GM23338 (cell line): ENCODE results near the gene TPCN2. TPM values are rescaled to one million over a fixed set of nuclear protein-coding genes. Genes with fewer than 3 reads are reported as not detected.

Experiments
- ATAC-seq: fragments of 200-7000 bp; cut with Tn5 transposase; 3 replicates; pipeline ENCODE4 v1.9.1; 2020
- DNase-seq: peaks from one replicate; pipeline ENCODE4 v3.0.0-alpha.2; 2015; ENCODE audit warnings: low spot score
- H2AFZ ChIP-seq: fragments of 200-600 bp; sonication (generic); 2 replicates; pipeline ENCODE4 v1.8.0; 2016; ENCODE audit warnings: antibody characterized with exemption, mild to moderate bottlenecking, moderate library complexity
- H3F3A ChIP-seq: fragments of 200-600 bp; sonication (generic); replicated peaks from 2 replicates; pipeline ENCODE4 v1.8.0; 2017; ENCODE audit warnings: antibody characterized with exemption, mixed run types, low read depth
- H3K27ac ChIP-seq: fragments of 200-600 bp; sonication (generic); 2 replicates; pipeline ENCODE4 v1.6.1; 2016; ENCODE audit warnings: low read depth
- H3K27me3 ChIP-seq: fragments of 200-600 bp; sonication (generic); 2 replicates; pipeline ENCODE4 v1.8.0; 2016; ENCODE audit warnings: mild to moderate bottlenecking, mixed run types, moderate library complexity; ENCODE audit not compliant: insufficient read depth
- H3K36me3 ChIP-seq: fragments of 200-600 bp; sonication (generic); 2 replicates; pipeline ENCODE4 v1.8.0; 2016; ENCODE audit warnings: mild to moderate bottlenecking; ENCODE audit not compliant: insufficient read depth
- H3K4me1 ChIP-seq: fragments of 200-600 bp; sonication (generic); 2 replicates; pipeline ENCODE4 v1.8.0; 2016; ENCODE audit warnings: mild to moderate bottlenecking, moderate library complexity; ENCODE audit not compliant: insufficient read depth
- H3K4me2 ChIP-seq: fragments of 200-600 bp; sonication (generic); 2 replicates; pipeline ENCODE4 v1.7.1; 2017; ENCODE audit warnings: mixed run types
- H3K4me3 ChIP-seq: fragments of 200-600 bp; sonication (generic); 2 replicates; pipeline ENCODE4 v1.6.1; 2016; ENCODE audit warnings: mixed run types
- H3K79me2 ChIP-seq: fragments of 200-600 bp; sonication (generic); replicated peaks from 2 replicates; pipeline ENCODE4 v1.8.0; 2017; ENCODE audit warnings: mild to moderate bottlenecking; ENCODE audit not compliant: insufficient read depth
- H3K9me2 ChIP-seq: fragments of 200-600 bp; sonication (generic); 2 replicates; pipeline ENCODE4 v1.8.0; 2017; ENCODE audit not compliant: insufficient read depth
- H4K20me1 ChIP-seq: fragments of 200-600 bp; sonication (generic); replicated peaks from 2 replicates; pipeline ENCODE4 v1.8.0; 2017; ENCODE audit warnings: mild to moderate bottlenecking; ENCODE audit not compliant: insufficient read depth
- H3K27ac Mint-ChIP-seq: 2 replicates; pipeline ENCODE4 v1.8.0; 2020; ENCODE audit warnings: inconsistent platforms, mild to moderate bottlenecking, moderate library complexity, mixed read lengths
- H3K27me3 Mint-ChIP-seq: 3 replicates; pipeline ENCODE4 v1.8.0; 2022; ENCODE audit warnings: low read depth, mild to moderate bottlenecking, moderate library complexity, mixed read lengths, inconsistent platforms; ENCODE audit not compliant: insufficient read depth, poor library complexity
- H3K36me3 Mint-ChIP-seq: 3 replicates; pipeline ENCODE4 v1.8.0; 2021; ENCODE audit warnings: low read depth, mild to moderate bottlenecking, inconsistent platforms, moderate library complexity, mixed read lengths
- H3K4me1 Mint-ChIP-seq: 3 replicates; pipeline ENCODE4 v1.8.0; 2020; ENCODE audit warnings: mild to moderate bottlenecking, inconsistent platforms, mixed read lengths
- H3K4me3 Mint-ChIP-seq: 3 replicates; pipeline ENCODE4 v1.8.0; 2021; ENCODE audit warnings: moderate library complexity, mild to moderate bottlenecking, inconsistent platforms, mixed read lengths
- H3K9me3 Mint-ChIP-seq: 3 replicates; pipeline ENCODE4 v1.8.0; 2020; ENCODE audit warnings: moderate library complexity, mild to moderate bottlenecking, inconsistent platforms, mixed read lengths
- CREB1 ChIP-seq: fragments of 250-450 bp; sonication (Bioruptor Pico); IDR thresholded peaks from 2 replicates; pipeline ENCODE4 v1.5.0; 2020; ENCODE audit warnings: low read depth, mild to moderate bottlenecking, moderate library complexity
- EZH2 ChIP-seq: fragments of 200-600 bp; sonication (generic); IDR thresholded peaks from one replicate; pipeline ENCODE4 v1.8.0; 2017; ENCODE audit warnings: antibody characterized with exemption, mild to moderate bottlenecking, low read depth; ENCODE audit not compliant: unreplicated experiment
- EZH2phosphoT487 ChIP-seq: fragments of 200-600 bp; sonication (generic); IDR thresholded peaks from one replicate; pipeline ENCODE4 v1.8.1; 2018; ENCODE audit warnings: antibody characterized with exemption; ENCODE audit not compliant: unreplicated experiment
- JUNB ChIP-seq: IDR thresholded peaks from one replicate; pipeline ENCODE4 v1.6.1; 2016; ENCODE audit warnings: antibody characterized with exemption; ENCODE audit not compliant: unreplicated experiment
- NANOG ChIP-seq: IDR thresholded peaks from 2 replicates; pipeline ENCODE4 v1.6.1; 2016; ENCODE audit warnings: antibody characterized with exemption, borderline replicate concordance
- POLR2AphosphoS5 ChIP-seq: IDR thresholded peaks from 2 replicates; pipeline ENCODE4 v1.6.1; 2016; ENCODE audit warnings: antibody characterized with exemption, low read depth
- STAT1 ChIP-seq: IDR thresholded peaks from one replicate; pipeline ENCODE4 v1.6.1; 2016; ENCODE audit warnings: antibody characterized with exemption; ENCODE audit not compliant: unreplicated experiment
- ZNF114 ChIP-seq: fragments of 250-450 bp; sonication (Bioruptor Pico); IDR thresholded peaks from 2 replicates; pipeline ENCODE4 v1.5.0; 2020; ENCODE audit warnings: mild to moderate bottlenecking, moderate library complexity
- ZNF331 ChIP-seq: fragments of 250-450 bp; sonication (Bioruptor Pico); IDR thresholded peaks from 2 replicates; pipeline ENCODE4 v1.5.0; 2020; ENCODE audit warnings: low read depth, mild to moderate bottlenecking, moderate library complexity
- polyA plus RNA-seq: library from polyadenylated mRNA; unstranded; fragments of >200 nt; fragmentation: Nextera tagmentation; extraction: Ambion mirVana; gene quantifications from 2 replicates; pipeline ENCODE4 v1.2.1, GENCODE V29; 2016
- total RNA-seq: library from RNA; depleted of rRNA; stranded (reverse); fragments of >200 nt; shearing (Covaris generic); gene quantifications from 2 replicates; pipeline ENCODE4 v1.2.3, GENCODE V29; 2014
- TF ChIP-seq, protein P1 (sequence below), 2 experiments: fragments of 200-600 bp in 1 of 2; sonication (generic) in 1 of 2; conservative IDR thresholded peaks; 2 replicates each; pipeline versions ENCODE4 v1.5.1 to v1.6.1; 2016 to 2017; ENCODE audit warnings: antibody characterized with exemption in 2 of 2, low read depth in 2 of 2, mild to moderate bottlenecking in 2 of 2, moderate library complexity in 1 of 2
- TF ChIP-seq, protein P2 (sequence below): fragments of 250-450 bp; sonication (Bioruptor Pico); IDR thresholded peaks from 2 replicates; pipeline ENCODE4 v1.5.0; 2020; ENCODE audit warnings: mild to moderate bottlenecking, moderate library complexity
- TF ChIP-seq, protein P3 (sequence below): IDR thresholded peaks from one replicate; pipeline ENCODE4 v1.6.1; 2018; ENCODE audit warnings: antibody characterized with exemption; ENCODE audit not compliant: unreplicated experiment
- TF ChIP-seq, protein P4 (sequence below): IDR thresholded peaks from 2 replicates; pipeline ENCODE4 v1.6.1; 2016; ENCODE audit warnings: antibody characterized with exemption

TPCN2 gene
- total and polyA plus RNA-seq, 2 experiments from 2014 or later = 5.8 to 14.7 TPM

DNA sequence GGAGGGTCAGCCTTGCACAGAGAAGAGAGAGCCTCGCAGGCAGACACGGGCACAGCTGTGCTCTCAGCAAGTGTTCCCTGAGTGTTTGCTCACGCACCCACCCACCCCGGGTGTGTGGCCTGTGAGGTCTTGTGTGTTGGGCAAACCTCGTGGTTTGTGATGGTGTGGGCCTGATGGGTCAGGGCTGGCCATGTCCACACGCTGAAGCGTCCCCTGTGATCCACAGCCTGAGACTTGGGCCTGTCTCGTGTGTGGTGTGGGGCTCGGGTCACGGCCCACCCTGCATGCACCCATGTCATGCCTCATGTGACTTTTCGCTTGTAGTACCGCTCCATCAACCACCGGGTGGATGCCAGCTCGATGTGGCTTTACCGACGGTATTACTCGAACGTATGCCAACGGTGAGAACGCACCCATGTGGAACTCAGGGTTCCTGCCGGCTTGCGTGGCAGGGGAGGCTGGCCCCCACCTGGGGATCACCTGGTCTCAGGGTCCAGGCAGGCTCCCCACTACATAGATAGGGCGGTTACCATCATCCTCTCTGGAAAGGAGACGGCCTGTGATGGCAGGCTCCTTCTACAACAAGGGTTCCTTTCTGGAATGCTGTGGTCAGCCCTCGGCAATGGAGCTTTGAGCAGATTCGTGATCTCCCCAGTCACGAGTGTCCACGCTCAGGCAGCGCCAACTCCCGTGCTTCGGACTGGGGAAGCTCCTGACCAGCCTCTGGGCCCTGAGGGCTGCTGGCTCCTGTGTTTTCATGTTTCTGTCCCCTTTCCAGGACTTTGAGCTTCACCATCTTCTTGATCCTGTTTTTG, 5.9 kb downstream of the TPCN2 start:
- DNase-seq (no peak), ATAC-seq (no peak)
- Histone ChIP-seq H3K36me3 (no peaks in the 10 kb centered on the region), H3K4me2 (no peak overlapping the region), H2AFZ (no peak overlapping the region), H3K79me2 (peaks cover 45% of the 10 kb centered on the region), H3K27me3 (no peaks in the 10 kb centered on the region), H3K27ac (no peak overlapping the region), H4K20me1 (no peaks in the 10 kb centered on the region; the same call in 1 of the 2 replicates), H3F3A (no peaks in the 10 kb centered on the region), H3K4me1 (no peaks in the 10 kb centered on the region; the same call in 1 of the 2 replicates), H3K9me2 (no peaks in the 10 kb centered on the region), H3K4me3 (no peak overlapping the region)
- H3K9me3 Mint-ChIP-seq = no peaks in the 10 kb centered on the region
- no peak for TF ChIP-seq JUNB
- TF ChIP-seq NANOG = no peak
- TF ChIP-seq ZNF114 (CRISPR knock-in tag) = no peak
- TF ChIP-seq, protein P1, sequence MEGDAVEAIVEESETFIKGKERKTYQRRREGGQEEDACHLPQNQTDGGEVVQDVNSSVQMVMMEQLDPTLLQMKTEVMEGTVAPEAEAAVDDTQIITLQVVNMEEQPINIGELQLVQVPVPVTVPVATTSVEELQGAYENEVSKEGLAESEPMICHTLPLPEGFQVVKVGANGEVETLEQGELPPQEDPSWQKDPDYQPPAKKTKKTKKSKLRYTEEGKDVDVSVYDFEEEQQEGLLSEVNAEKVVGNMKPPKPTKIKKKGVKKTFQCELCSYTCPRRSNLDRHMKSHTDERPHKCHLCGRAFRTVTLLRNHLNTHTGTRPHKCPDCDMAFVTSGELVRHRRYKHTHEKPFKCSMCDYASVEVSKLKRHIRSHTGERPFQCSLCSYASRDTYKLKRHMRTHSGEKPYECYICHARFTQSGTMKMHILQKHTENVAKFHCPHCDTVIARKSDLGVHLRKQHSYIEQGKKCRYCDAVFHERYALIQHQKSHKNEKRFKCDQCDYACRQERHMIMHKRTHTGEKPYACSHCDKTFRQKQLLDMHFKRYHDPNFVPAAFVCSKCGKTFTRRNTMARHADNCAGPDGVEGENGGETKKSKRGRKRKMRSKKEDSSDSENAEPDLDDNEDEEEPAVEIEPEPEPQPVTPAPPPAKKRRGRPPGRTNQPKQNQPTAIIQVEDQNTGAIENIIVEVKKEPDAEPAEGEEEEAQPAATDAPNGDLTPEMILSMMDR (conservative IDR thresholded peaks at IDR 0.05; ENCODE audit: low read depth in 2 of 2) = no peak
- TF ChIP-seq, protein P2, sequence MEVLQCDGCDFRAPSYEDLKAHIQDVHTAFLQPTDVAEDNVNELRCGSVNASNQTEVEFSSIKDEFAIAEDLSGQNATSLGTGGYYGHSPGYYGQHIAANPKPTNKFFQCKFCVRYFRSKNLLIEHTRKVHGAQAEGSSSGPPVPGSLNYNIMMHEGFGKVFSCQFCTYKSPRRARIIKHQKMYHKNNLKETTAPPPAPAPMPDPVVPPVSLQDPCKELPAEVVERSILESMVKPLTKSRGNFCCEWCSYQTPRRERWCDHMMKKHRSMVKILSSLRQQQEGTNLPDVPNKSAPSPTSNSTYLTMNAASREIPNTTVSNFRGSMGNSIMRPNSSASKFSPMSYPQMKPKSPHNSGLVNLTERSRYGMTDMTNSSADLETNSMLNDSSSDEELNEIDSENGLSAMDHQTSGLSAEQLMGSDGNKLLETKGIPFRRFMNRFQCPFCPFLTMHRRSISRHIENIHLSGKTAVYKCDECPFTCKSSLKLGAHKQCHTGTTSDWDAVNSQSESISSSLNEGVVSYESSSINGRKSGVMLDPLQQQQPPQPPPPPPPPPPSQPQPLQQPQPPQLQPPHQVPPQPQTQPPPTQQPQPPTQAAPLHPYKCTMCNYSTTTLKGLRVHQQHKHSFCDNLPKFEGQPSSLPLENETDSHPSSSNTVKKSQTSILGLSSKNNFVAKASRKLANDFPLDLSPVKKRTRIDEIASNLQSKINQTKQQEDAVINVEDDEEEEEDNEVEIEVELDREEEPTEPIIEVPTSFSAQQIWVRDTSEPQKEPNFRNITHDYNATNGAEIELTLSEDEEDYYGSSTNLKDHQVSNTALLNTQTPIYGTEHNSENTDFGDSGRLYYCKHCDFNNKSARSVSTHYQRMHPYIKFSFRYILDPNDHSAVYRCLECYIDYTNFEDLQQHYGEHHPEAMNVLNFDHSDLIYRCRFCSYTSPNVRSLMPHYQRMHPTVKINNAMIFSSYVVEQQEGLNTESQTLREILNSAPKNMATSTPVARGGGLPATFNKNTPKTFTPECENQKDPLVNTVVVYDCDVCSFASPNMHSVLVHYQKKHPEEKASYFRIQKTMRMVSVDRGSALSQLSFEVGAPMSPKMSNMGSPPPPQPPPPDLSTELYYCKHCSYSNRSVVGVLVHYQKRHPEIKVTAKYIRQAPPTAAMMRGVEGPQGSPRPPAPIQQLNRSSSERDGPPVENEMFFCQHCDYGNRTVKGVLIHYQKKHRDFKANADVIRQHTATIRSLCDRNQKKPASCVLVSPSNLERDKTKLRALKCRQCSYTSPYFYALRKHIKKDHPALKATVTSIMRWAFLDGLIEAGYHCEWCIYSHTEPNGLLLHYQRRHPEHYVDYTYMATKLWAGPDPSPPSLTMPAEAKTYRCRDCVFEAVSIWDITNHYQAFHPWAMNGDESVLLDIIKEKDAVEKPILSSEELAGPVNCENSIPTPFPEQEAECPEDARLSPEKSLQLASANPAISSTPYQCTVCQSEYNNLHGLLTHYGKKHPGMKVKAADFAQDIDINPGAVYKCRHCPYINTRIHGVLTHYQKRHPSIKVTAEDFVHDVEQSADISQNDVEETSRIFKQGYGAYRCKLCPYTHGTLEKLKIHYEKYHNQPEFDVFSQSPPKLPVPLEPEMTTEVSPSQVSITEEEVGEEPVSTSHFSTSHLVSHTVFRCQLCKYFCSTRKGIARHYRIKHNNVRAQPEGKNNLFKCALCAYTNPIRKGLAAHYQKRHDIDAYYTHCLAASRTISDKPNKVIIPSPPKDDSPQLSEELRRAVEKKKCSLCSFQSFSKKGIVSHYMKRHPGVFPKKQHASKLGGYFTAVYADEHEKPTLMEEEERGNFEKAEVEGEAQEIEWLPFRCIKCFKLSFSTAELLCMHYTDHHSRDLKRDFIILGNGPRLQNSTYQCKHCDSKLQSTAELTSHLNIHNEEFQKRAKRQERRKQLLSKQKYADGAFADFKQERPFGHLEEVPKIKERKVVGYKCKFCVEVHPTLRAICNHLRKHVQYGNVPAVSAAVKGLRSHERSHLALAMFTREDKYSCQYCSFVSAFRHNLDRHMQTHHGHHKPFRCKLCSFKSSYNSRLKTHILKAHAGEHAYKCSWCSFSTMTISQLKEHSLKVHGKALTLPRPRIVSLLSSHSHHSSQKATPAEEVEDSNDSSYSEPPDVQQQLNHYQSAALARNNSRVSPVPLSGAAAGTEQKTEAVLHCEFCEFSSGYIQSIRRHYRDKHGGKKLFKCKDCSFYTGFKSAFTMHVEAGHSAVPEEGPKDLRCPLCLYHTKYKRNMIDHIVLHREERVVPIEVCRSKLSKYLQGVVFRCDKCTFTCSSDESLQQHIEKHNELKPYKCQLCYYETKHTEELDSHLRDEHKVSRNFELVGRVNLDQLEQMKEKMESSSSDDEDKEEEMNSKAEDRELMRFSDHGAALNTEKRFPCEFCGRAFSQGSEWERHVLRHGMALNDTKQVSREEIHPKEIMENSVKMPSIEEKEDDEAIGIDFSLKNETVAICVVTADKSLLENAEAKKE (CRISPR knock-in tag) = no peak
- TF ChIP-seq, protein P3, sequence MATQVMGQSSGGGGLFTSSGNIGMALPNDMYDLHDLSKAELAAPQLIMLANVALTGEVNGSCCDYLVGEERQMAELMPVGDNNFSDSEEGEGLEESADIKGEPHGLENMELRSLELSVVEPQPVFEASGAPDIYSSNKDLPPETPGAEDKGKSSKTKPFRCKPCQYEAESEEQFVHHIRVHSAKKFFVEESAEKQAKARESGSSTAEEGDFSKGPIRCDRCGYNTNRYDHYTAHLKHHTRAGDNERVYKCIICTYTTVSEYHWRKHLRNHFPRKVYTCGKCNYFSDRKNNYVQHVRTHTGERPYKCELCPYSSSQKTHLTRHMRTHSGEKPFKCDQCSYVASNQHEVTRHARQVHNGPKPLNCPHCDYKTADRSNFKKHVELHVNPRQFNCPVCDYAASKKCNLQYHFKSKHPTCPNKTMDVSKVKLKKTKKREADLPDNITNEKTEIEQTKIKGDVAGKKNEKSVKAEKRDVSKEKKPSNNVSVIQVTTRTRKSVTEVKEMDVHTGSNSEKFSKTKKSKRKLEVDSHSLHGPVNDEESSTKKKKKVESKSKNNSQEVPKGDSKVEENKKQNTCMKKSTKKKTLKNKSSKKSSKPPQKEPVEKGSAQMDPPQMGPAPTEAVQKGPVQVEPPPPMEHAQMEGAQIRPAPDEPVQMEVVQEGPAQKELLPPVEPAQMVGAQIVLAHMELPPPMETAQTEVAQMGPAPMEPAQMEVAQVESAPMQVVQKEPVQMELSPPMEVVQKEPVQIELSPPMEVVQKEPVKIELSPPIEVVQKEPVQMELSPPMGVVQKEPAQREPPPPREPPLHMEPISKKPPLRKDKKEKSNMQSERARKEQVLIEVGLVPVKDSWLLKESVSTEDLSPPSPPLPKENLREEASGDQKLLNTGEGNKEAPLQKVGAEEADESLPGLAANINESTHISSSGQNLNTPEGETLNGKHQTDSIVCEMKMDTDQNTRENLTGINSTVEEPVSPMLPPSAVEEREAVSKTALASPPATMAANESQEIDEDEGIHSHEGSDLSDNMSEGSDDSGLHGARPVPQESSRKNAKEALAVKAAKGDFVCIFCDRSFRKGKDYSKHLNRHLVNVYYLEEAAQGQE = no peak
- TF ChIP-seq, protein P4, sequence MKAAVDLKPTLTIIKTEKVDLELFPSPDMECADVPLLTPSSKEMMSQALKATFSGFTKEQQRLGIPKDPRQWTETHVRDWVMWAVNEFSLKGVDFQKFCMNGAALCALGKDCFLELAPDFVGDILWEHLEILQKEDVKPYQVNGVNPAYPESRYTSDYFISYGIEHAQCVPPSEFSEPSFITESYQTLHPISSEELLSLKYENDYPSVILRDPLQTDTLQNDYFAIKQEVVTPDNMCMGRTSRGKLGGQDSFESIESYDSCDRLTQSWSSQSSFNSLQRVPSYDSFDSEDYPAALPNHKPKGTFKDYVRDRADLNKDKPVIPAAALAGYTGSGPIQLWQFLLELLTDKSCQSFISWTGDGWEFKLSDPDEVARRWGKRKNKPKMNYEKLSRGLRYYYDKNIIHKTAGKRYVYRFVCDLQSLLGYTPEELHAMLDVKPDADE = no peak
- no peak for TF ChIP-seq POLR2AphosphoS5
- no peak for TF ChIP-seq STAT1
- TF ChIP-seq ZNF331 (CRISPR knock-in tag) = no peak
- TF ChIP-seq EZH2phosphoT487 = no peak
- no peak for TF ChIP-seq CREB1 (CRISPR knock-in tag)
- no peak for TF ChIP-seq EZH2
- no peak overlapping the region for H3K4me3 Mint-ChIP-seq
- peaks cover 8% of the 10 kb centered on the region for H3K4me1 Mint-ChIP-seq
- no peaks in the 10 kb centered on the region; the same call in 2 of the 3 replicates for H3K36me3 Mint-ChIP-seq
- H3K27me3 Mint-ChIP-seq = peaks cover 3% of the 10 kb centered on the region
- H3K27ac Mint-ChIP-seq = no peak overlapping the region; the same call in 1 of the 2 replicates
